HepG2 (cell line): Measurements from ENCODE around the gene CYP4V2. TPM values are rescaled to one million over a fixed set of nuclear protein-coding genes. Genes with fewer than 3 reads are reported as not detected.

Source experiments
- ATAC-seq: fragments of 200-7000 bp; cut with Tn5 transposase; 3 replicates; pipeline ENCODE4 v1.9.1; 2020; ENCODE audit warnings: mild to moderate bottlenecking, moderate library complexity
- BruUV-seq: library from RNA; stranded (reverse); fragments of 400-500 nt; replicated peaks from 2 replicates; lab custom pipeline; 2021; lab: Mats Ljungman, UMichigan
- CTCF ChIA-PET: fragments of 300-600 bp; formaldehyde crosslinking; extraction: SDS; loops from one replicate; lab custom pipeline; 2021; ENCODE audit warnings: low total read pairs, inconsistent platforms, low intra/inter-chr PET ratio; lab: Yijun Ruan, JAX
- POLR2A ChIA-PET: fragments of 350-600 bp; sonication (Branson Sonifier 250); formaldehyde crosslinking; loops from one replicate; lab custom pipeline; 2020; ENCODE audit warnings: antibody characterized with exemption, inconsistent platforms; lab: Yijun Ruan, JAX
- DNase-seq: peaks from one replicate; pipeline ENCODE4 v3.0.0-alpha.2; 2015; ENCODE audit warnings: low spot score
- FAIRE-seq: peaks from 3 replicates; lab custom pipeline; 2011; peaks lifted over from hg19 to GRCh38; lab: Jason Lieb, UNC
- H2AFZ ChIP-seq: one replicate; pipeline ENCODE4 v1.6.1; 2011; ENCODE audit warnings: low read length, inconsistent platforms
- H3K27ac ChIP-seq: fragments of 300-600 bp; 3 replicates; pipeline ENCODE4 v1.8.0; 2011; ENCODE audit warnings: mixed run types, mild to moderate bottlenecking, mixed read lengths, low read length, inconsistent platforms; ENCODE audit not compliant: insufficient read depth; ENCODE audit errors: extremely low read length
- H3K27me3 ChIP-seq, 2 experiments: fragments of 200-600 bp in 1 of 2; 2 replicates in 1 of 2; 3 replicates in 1 of 2; pipeline versions ENCODE4 v1.6.0 to v1.8.0; 2011; ENCODE audit warnings: low read length in 2 of 2, mild to moderate bottlenecking in 2 of 2, moderate library complexity in 2 of 2, inconsistent platforms in 1 of 2; ENCODE audit not compliant: insufficient read depth in 2 of 2, control insufficient read depth in 1 of 2
- H3K36me3 ChIP-seq, 2 experiments: fragments of 200-600 bp in 1 of 2; replicated peaks in 1 of 2; 2 replicates in 1 of 2; 3 replicates in 1 of 2; pipeline versions ENCODE4 v1.5.1 to v1.8.0; 2011; ENCODE audit warnings: low read length in 2 of 2, inconsistent platforms in 1 of 2; ENCODE audit not compliant: insufficient read depth in 2 of 2, control insufficient read depth in 1 of 2
- H3K4me1 ChIP-seq: 2 replicates; pipeline ENCODE4 v1.5.1; 2012; ENCODE audit warnings: low read length, inconsistent platforms; ENCODE audit not compliant: insufficient read depth
- H3K4me2 ChIP-seq: 2 replicates; pipeline ENCODE4 v1.6.0; 2011; ENCODE audit warnings: low read depth, low read length, inconsistent platforms
- H3K4me3 ChIP-seq, 3 experiments: fragments of 200-600 bp in 1 of 3; sonication (generic), shearing (Covaris generic) in 1 of 3; replicated peaks in 1 of 3; 2 replicates each; pipeline ENCODE4 v1.5.1; 2011 to 2016; ENCODE audit warnings: low read length in 3 of 3, inconsistent platforms in 2 of 3, low read depth in 2 of 3, mild to moderate bottlenecking in 2 of 3, control low read depth in 1 of 3, mixed read lengths in 1 of 3; ENCODE audit not compliant: insufficient read depth in 1 of 3
- H3K79me2 ChIP-seq: one replicate; pipeline ENCODE4 v1.6.1; 2011; ENCODE audit warnings: low read length, inconsistent platforms; ENCODE audit not compliant: insufficient read depth
- H3K9ac ChIP-seq: 2 replicates; pipeline ENCODE4 v1.6.0; 2011; ENCODE audit warnings: mild to moderate bottlenecking, low read depth, low read length, inconsistent platforms; ENCODE audit not compliant: insufficient read depth
- H3K9me3 ChIP-seq: 2 replicates; pipeline ENCODE4 v1.5.1; 2012; ENCODE audit warnings: mild to moderate bottlenecking, low read length
- H4K20me1 ChIP-seq: 2 replicates; pipeline ENCODE4 v1.6.0; 2011; ENCODE audit warnings: inconsistent platforms, mild to moderate bottlenecking, low read length, moderate library complexity; ENCODE audit not compliant: insufficient read depth
- AKAP8 ChIP-seq: sonication (generic); formaldehyde crosslinking; IDR thresholded peaks from 2 replicates; pipeline ENCODE4 v1.5.1; 2020; ENCODE audit warnings: mild to moderate bottlenecking, missing genetic modification reagents
- DMAP1 ChIP-seq: IDR thresholded peaks from 2 replicates; pipeline ENCODE4 v1.6.1; 2016
- DR1 ChIP-seq: sonication (generic); formaldehyde crosslinking; IDR thresholded peaks from 2 replicates; pipeline ENCODE4 v1.8.0; 2021; ENCODE audit warnings: mild to moderate bottlenecking, missing genetic modification reagents, inconsistent platforms
- FUBP1 ChIP-seq: sonication (generic); formaldehyde crosslinking; IDR thresholded peaks from 2 replicates; pipeline ENCODE4 v1.5.1; 2020; ENCODE audit warnings: missing genetic modification reagents, mild to moderate bottlenecking, borderline replicate concordance
- HNRNPLL ChIP-seq: fragments of 200-400 bp; formaldehyde crosslinking; IDR thresholded peaks from 2 replicates; pipeline ENCODE4 v1.6.1; 2017; ENCODE audit warnings: mild to moderate bottlenecking, low read depth, low read length; ENCODE audit not compliant: poor library complexity, severe bottlenecking
- IRF9 ChIP-seq: sonication (generic); formaldehyde crosslinking; IDR thresholded peaks from 2 replicates; pipeline ENCODE4 v1.8.0; 2022; ENCODE audit warnings: missing genetic modification reagents, mild to moderate bottlenecking, borderline replicate concordance
- MLLT10 ChIP-seq: sonication (generic); formaldehyde crosslinking; IDR thresholded peaks from 2 replicates; pipeline ENCODE4 v1.4.0; 2020; ENCODE audit warnings: missing genetic modification reagents
- MLXIP ChIP-seq: sonication (generic); formaldehyde crosslinking; IDR thresholded peaks from 2 replicates; pipeline ENCODE4 v1.9.0; 2021; ENCODE audit warnings: missing genetic modification reagents, borderline replicate concordance
- PHF21A ChIP-seq: sonication (generic); formaldehyde crosslinking; IDR thresholded peaks from 2 replicates; pipeline ENCODE4 v1.5.0; 2020; ENCODE audit warnings: mild to moderate bottlenecking, missing genetic modification reagents
- RBAK ChIP-seq: sonication (generic); formaldehyde crosslinking; IDR thresholded peaks from 2 replicates; pipeline ENCODE4 v1.5.1; 2020; ENCODE audit warnings: mild to moderate bottlenecking, missing genetic modification reagents
- SKI ChIP-seq: fragments of 450-650 bp; IDR thresholded peaks from one replicate; pipeline ENCODE4 v1.6.1; 2018; ENCODE audit warnings: mild to moderate bottlenecking; ENCODE audit not compliant: partially characterized antibody
- THRA ChIP-seq: sonication (generic); formaldehyde crosslinking; IDR thresholded peaks from 2 replicates; pipeline ENCODE4 v1.4.0; 2020; ENCODE audit warnings: missing genetic modification reagents, borderline replicate concordance
- ZNF205 ChIP-seq: IDR thresholded peaks from 2 replicates; pipeline ENCODE4 v1.6.1; 2018; ENCODE audit warnings: missing biosample characterization, missing genetic modification reagents
- ZNF256 ChIP-seq: sonication (generic); formaldehyde crosslinking; conservative IDR thresholded peaks from 2 replicates; pipeline ENCODE4 v1.4.0; 2020; ENCODE audit warnings: missing genetic modification reagents
- ZNF274 ChIP-seq: sonication (generic); formaldehyde crosslinking; IDR thresholded peaks from 2 replicates; pipeline ENCODE4 v1.5.1; 2020; ENCODE audit warnings: mild to moderate bottlenecking, missing genetic modification reagents
- ZNF34 ChIP-seq: sonication (generic); formaldehyde crosslinking; IDR thresholded peaks from 2 replicates; pipeline ENCODE4 v1.4.0; 2020; ENCODE audit warnings: mild to moderate bottlenecking, missing genetic modification reagents, borderline replicate concordance
- ZNF569 ChIP-seq: sonication (generic); formaldehyde crosslinking; IDR thresholded peaks from 2 replicates; pipeline ENCODE4 v1.5.0; 2020; ENCODE audit warnings: mild to moderate bottlenecking, missing genetic modification reagents, moderate library complexity, borderline replicate concordance
- ZNF878 ChIP-seq: sonication (generic); formaldehyde crosslinking; IDR thresholded peaks from 2 replicates; pipeline ENCODE4 v1.8.1; 2023; ENCODE audit warnings: mild to moderate bottlenecking, missing genetic modification reagents, moderate library complexity
- WGBS: methylation state at CpG from one replicate; pipeline ENCODE4 v1.1.6; 2017; ENCODE audit warnings: low lambda C conversion rate; 5-methylcytosine and 5-hydroxymethylcytosine counted together
- in situ Hi-C: cut with HindIII; loops from 2 replicates; pipeline ENCODE4 v1.10.0; 2017; ENCODE audit warnings: low pct_unique_long_range_greater_than_20kb; ENCODE audit not compliant: extremely low pct_ligation_motif_present
- intact Hi-C: fragments of 100-400 bp; cut with micrococcal nuclease; formaldehyde crosslinking; loops from one replicate; pipeline ENCODE4 v1.10.0; 2022; ENCODE audit not compliant: unreplicated experiment
- polyA plus RNA-seq, 8 experiments: library from polyadenylated mRNA; depleted of rRNA in 3 of 8; stranded (reverse) in 7 of 8; unstranded in 1 of 8; fragments of >200 nt; fragmentation: Illumina TruSeq in 4 of 8; extraction: Trizol in 4 of 8; gene quantifications; 2 replicates each; pipeline versions ENCODE4 v1.2.1 to v1.2.3, GENCODE V29; 2011 to 2016; ENCODE audit warnings: low read depth in 4 of 8, missing spikeins in 1 of 8, mixed read lengths in 1 of 8; ENCODE audit not compliant: insufficient read depth in 1 of 8
- total RNA-seq, 5 experiments: library from RNA; depleted of rRNA; stranded (reverse); fragments of >200 nt; fragmentation: Illumina TruSeq; extraction: Trizol; gene quantifications; 2 replicates each; pipeline ENCODE4 v1.2.3, GENCODE V29; 2016; ENCODE audit warnings: low read depth in 1 of 5

The CYP4V2 gene
- total and polyA plus RNA-seq, 2 of the 13 experiments (the other 11 are each of a cell fraction or from before 2014, with no cell fraction given) = 4.7 to 7.2 TPM

- TF ChIP-seq IRF9 (CRISPR knock-in tag) (no peak), ZNF878 (CRISPR knock-in tag) (no peak), ZNF256 (CRISPR knock-in tag) (no peak), AKAP8 (CRISPR knock-in tag) (no peak), MLXIP (CRISPR knock-in tag) (no peak), MLLT10 (no peak)
These were observed 4.7 kb downstream of the CYP4V2 start (continued) for GRCh38 chr4:186196063-186196462.

GRCh38 chr4:186200516-186200915, 9.1 kb downstream of the CYP4V2 start:
- Histone ChIP-seq H3K4me1 (0 out of 2 replicates have a peak, but pooled peaks cover 5% of the 10 kb centered on the region), H3K79me2 (no peaks in the 10 kb centered on the region), H3K27ac (no peak overlapping the region), H3K27me3 (no peaks in the 10 kb centered on the region), H2AFZ (no peak overlapping the region), H3K36me3 (no peaks in the 10 kb centered on the region), H4K20me1 (no peaks in the 10 kb centered on the region), H3K4me3 (no peak overlapping the region), H3K4me2 (no peak overlapping the region), H3K9ac (no peak overlapping the region), H3K9me3 (no peaks in the 10 kb centered on the region)
- 74% methylated on average over 6 of the region's 6 CpGs for WGBS
- DNase-seq (no peak), FAIRE-seq (no peak), ATAC-seq (no peak)
- intact Hi-C loops (loop anchor here (5.0 kb wide), 1 partner anchor 133 kb away; the partner anchor contains the start of gene TLR3), in situ Hi-C loops (no loop called here)
- BruUV-seq = no TSS peak
- ChIA-PET POLR2A (no interaction called here), CTCF (no interaction called here)
- TF ChIP-seq HNRNPLL = no peak
- no peak for TF ChIP-seq ZNF205 (CRISPR knock-in tag)
- no peak for TF ChIP-seq DR1
- no peak for TF ChIP-seq DMAP1 (CRISPR knock-in tag)
- no peak for TF ChIP-seq ZNF569 (CRISPR knock-in tag)
- no peak for TF ChIP-seq THRA (CRISPR knock-in tag)
- TF ChIP-seq PHF21A (CRISPR knock-in tag) = no peak
- no peak for TF ChIP-seq SKI
- TF ChIP-seq RBAK (CRISPR knock-in tag) = no peak
- TF ChIP-seq ZNF34 (CRISPR knock-in tag) = no peak
- no peak for TF ChIP-seq ZNF274
- TF ChIP-seq FUBP1 (CRISPR knock-in tag) = no peak
